ENCODE results near the gene LRRC4C.

The LRRC4C gene

GRCh38 chr11:40094954-40095353 lies 1364.5 kb downstream of the LRRC4C start:
- TF ChIP-seq GATA1 (IDR thresholded peaks at IDR 0.05; ENCODE audit: low read depth, low read length) (no peak), POLR2A (IDR thresholded peaks at IDR 0.05; ENCODE audit: low read length) (no peak)
- no peak for DNase-seq

GRCh38 chr11:40080434-40080833 lies 1379.0 kb downstream of the LRRC4C start:
- no peak for TF ChIP-seq POLR2A (IDR thresholded peaks at IDR 0.05; ENCODE audit: low read length)
- no peak for TF ChIP-seq GATA1 (IDR thresholded peaks at IDR 0.05; ENCODE audit: low read depth, low read length)
- no peak for DNase-seq
